ENCODE measurements around the gene KBTBD3.
"Not testable (repeated sequence)": the region's sequence is repeated elsewhere in the genome, so short reads cannot be mapped to it uniquely, and the experiment has no call there.

The KBTBD3 gene

GRCh38 chr11:106003094-106003493 lies 74.1 kb downstream of the KBTBD3 start:
- DNase-seq, result not testable (repeated sequence)

- DNase-seq, result no peak
These were observed 75.7 kb downstream of the KBTBD3 start for GRCh38 chr11:106001304-106002012.

Measured in retina (tissue), 1 donor.